Fibroblast of lung (primary cell): ENCODE results near the gene ELMO1.

Source experiments
- EZH2 ChIP-seq: IDR thresholded peaks from 2 replicates; pipeline ENCODE4 v1.5.1; 2012; ENCODE audit warnings: low read length, control low read depth, mild to moderate bottlenecking; ENCODE audit errors: missing control alignments
- TF ChIP-seq, protein P1 (sequence below), 2 donors: IDR thresholded peaks in 1 of 2; conservative IDR thresholded peaks in 1 of 2; 1 replicate in 1 of 2; 2 replicates in 1 of 2; pipeline ENCODE4 v1.5.1; 2011 to 2012; ENCODE audit warnings: low read length in 2 of 2, control low read depth in 1 of 2, inconsistent platforms in 1 of 2, low read depth in 1 of 2, mild to moderate bottlenecking in 1 of 2

DNA sequence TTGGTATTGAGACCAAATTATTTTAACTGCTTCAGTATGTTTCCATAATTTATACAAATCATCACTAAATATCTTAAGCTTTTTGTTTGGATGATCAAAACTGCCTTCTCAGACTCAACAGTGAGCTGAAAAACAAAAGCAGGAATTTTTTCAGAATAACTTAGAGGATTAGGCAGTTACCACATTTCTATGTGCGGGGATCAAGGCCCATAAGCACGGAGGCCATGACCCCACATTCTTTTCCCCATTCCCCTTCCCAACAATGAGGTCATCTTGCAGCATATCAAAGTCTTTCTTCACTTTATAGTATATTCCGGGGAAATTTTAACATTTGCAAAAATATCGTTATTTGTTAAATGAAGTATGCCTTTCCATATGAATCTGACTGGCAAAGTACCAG is 125.8 kb downstream of the ELMO1 start:
- TF ChIP-seq, protein P1, sequence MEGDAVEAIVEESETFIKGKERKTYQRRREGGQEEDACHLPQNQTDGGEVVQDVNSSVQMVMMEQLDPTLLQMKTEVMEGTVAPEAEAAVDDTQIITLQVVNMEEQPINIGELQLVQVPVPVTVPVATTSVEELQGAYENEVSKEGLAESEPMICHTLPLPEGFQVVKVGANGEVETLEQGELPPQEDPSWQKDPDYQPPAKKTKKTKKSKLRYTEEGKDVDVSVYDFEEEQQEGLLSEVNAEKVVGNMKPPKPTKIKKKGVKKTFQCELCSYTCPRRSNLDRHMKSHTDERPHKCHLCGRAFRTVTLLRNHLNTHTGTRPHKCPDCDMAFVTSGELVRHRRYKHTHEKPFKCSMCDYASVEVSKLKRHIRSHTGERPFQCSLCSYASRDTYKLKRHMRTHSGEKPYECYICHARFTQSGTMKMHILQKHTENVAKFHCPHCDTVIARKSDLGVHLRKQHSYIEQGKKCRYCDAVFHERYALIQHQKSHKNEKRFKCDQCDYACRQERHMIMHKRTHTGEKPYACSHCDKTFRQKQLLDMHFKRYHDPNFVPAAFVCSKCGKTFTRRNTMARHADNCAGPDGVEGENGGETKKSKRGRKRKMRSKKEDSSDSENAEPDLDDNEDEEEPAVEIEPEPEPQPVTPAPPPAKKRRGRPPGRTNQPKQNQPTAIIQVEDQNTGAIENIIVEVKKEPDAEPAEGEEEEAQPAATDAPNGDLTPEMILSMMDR (conservative IDR thresholded peaks at IDR 0.05 in 1 of 2, IDR thresholded peaks at IDR 0.05 in 1 of 2; ENCODE audit: low read depth in 1 of 2, low read length in 2 of 2), result no peak
- no peak for TF ChIP-seq EZH2
